Mesenchymal stem cell (in vitro differentiated cells and primary cell): Measurements from ENCODE around the gene EGFR.

Source experiments
- DNase-seq: peaks from one replicate; pipeline ENCODE4 v3.0.0-alpha.2; 2013
- H2AFZ ChIP-seq: one replicate; pipeline ENCODE4 v1.6.1; 2013; ENCODE audit warnings: low read depth, mild to moderate bottlenecking, control low read depth, inconsistent platforms, low read length, moderate library complexity
- H2AK5ac ChIP-seq: 2 replicates; pipeline ENCODE4 v1.6.1; 2013; ENCODE audit warnings: low read length, moderate library complexity, mild to moderate bottlenecking, inconsistent platforms; ENCODE audit not compliant: severe bottlenecking
- H2BK120ac ChIP-seq: one replicate; pipeline ENCODE4 v1.6.1; 2013; ENCODE audit warnings: low read depth, mild to moderate bottlenecking, inconsistent platforms, low read length, moderate library complexity
- H2BK12ac ChIP-seq, 2 experiments: one replicate each; pipeline ENCODE4 v1.6.1; 2013; ENCODE audit warnings: inconsistent platforms in 2 of 2, low read length in 2 of 2, mild to moderate bottlenecking in 2 of 2, moderate library complexity in 2 of 2, control low read depth in 1 of 2
- H2BK15ac ChIP-seq: one replicate; pipeline ENCODE4 v1.6.1; 2013; ENCODE audit warnings: mild to moderate bottlenecking, low read depth, inconsistent platforms; ENCODE audit not compliant: poor library complexity, severe bottlenecking
- H2BK5ac ChIP-seq: 2 replicates; pipeline ENCODE4 v1.6.1; 2013; ENCODE audit warnings: low read depth, mild to moderate bottlenecking, low read length, control low read depth, inconsistent platforms; ENCODE audit not compliant: poor library complexity, severe bottlenecking
- H3K14ac ChIP-seq, 2 experiments: one replicate each; pipeline ENCODE4 v1.6.1; 2013; ENCODE audit warnings: inconsistent platforms in 2 of 2, low read length in 2 of 2, control low read depth in 1 of 2, mild to moderate bottlenecking in 1 of 2, moderate library complexity in 1 of 2
- H3K18ac ChIP-seq, 2 experiments: one replicate each; pipeline ENCODE4 v1.6.1; 2013; ENCODE audit warnings: inconsistent platforms in 2 of 2, low read length in 2 of 2, control low read depth in 1 of 2, low read depth in 1 of 2, mild to moderate bottlenecking in 1 of 2
- H3K23ac ChIP-seq, 2 experiments: one replicate each; pipeline ENCODE4 v1.6.1; 2013; ENCODE audit warnings: inconsistent platforms in 2 of 2, low read length in 2 of 2, mild to moderate bottlenecking in 2 of 2, moderate library complexity in 2 of 2, control low read depth in 1 of 2
- H3K27ac ChIP-seq: 2 replicates; pipeline ENCODE4 v1.5.1; 2013; ENCODE audit warnings: mild to moderate bottlenecking, moderate library complexity, low read length, control low read depth, inconsistent platforms; ENCODE audit not compliant: poor library complexity, severe bottlenecking
- H3K27me3 ChIP-seq, 2 experiments: 2 replicates each; pipeline versions ENCODE4 v1.6.1 to v1.7.0; 2013; ENCODE audit warnings: low read length in 2 of 2, mild to moderate bottlenecking in 2 of 2, moderate library complexity in 2 of 2, control low read depth in 1 of 2, inconsistent platforms in 1 of 2; ENCODE audit not compliant: control insufficient read depth in 1 of 2, insufficient read depth in 1 of 2
- H3K36me3 ChIP-seq, 2 experiments: 2 replicates each; pipeline versions ENCODE4 v1.6.1 to v1.7.0; 2013; ENCODE audit warnings: low read length in 2 of 2, control low read depth in 1 of 2, inconsistent platforms in 1 of 2, low read depth in 1 of 2, mild to moderate bottlenecking in 1 of 2; ENCODE audit not compliant: insufficient read depth in 2 of 2, control insufficient read depth in 1 of 2
- H3K4ac ChIP-seq, 2 experiments: one replicate each; pipeline ENCODE4 v1.6.1; 2013; ENCODE audit warnings: inconsistent platforms in 2 of 2, low read length in 2 of 2, mild to moderate bottlenecking in 2 of 2, moderate library complexity in 2 of 2, control low read depth in 1 of 2, low read depth in 1 of 2
- H3K4me1 ChIP-seq: 2 replicates; pipeline ENCODE4 v1.6.1; 2013; ENCODE audit warnings: low read depth, low read length, control low read depth; ENCODE audit not compliant: control insufficient read depth, insufficient read depth
- H3K4me2 ChIP-seq: 2 replicates; pipeline ENCODE4 v1.6.1; 2013; ENCODE audit warnings: low read length, mild to moderate bottlenecking, inconsistent platforms; ENCODE audit not compliant: poor library complexity, severe bottlenecking
- H3K4me3 ChIP-seq, 2 experiments: 2 replicates each; pipeline versions ENCODE4 v1.5.1 to v1.7.0; 2013; ENCODE audit warnings: low read length in 2 of 2, mild to moderate bottlenecking in 2 of 2, control low read depth in 1 of 2, low read depth in 1 of 2; ENCODE audit not compliant: insufficient read depth in 1 of 2
- H3K79me1 ChIP-seq: replicated peaks from 2 replicates; pipeline ENCODE4 v1.6.1; 2013; ENCODE audit warnings: mild to moderate bottlenecking, control low read depth, low read length, inconsistent platforms; ENCODE audit not compliant: poor library complexity, severe bottlenecking
- H3K9ac ChIP-seq: 2 replicates; pipeline ENCODE4 v1.7.0; 2013; ENCODE audit warnings: mild to moderate bottlenecking, low read length, moderate library complexity
- H3K9me3 ChIP-seq: 2 replicates; pipeline ENCODE4 v1.7.0; 2013; ENCODE audit warnings: mild to moderate bottlenecking, low read length; ENCODE audit not compliant: control insufficient read depth
- H4K8ac ChIP-seq: one replicate; pipeline ENCODE4 v1.6.1; 2013; ENCODE audit warnings: inconsistent platforms, mild to moderate bottlenecking, low read length, moderate library complexity
- H4K91ac ChIP-seq: one replicate; pipeline ENCODE4 v1.6.1; 2013; ENCODE audit warnings: mild to moderate bottlenecking, low read length, inconsistent platforms
- WGBS: methylation state at CpG from one replicate; pipeline ENCODE4 v1.1.7; 2013; ENCODE audit warnings: mixed read lengths; 5-methylcytosine and 5-hydroxymethylcytosine counted together

The EGFR gene

DNA sequence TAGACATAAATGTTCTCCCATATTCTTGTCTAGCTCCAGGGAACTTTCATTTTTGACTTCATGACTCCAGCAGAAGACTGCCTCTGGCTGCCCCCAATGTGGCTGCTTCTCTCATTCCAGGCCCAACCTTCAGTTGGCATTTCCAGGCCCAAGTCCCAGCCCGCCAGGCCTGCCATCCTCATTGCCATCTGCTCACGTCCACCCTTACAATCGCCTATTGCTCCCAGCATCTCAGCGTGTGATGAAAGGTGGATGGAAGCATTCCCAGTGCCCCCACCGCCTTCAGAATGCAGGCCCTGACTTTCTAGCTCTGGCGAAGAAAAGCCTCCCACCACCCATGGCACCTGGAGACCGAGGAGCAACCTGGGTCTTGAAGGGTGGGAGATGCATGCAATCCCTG, 214.2 kb downstream of the EGFR start:
- H3K36me3 ChIP-seq: no peaks in the 10 kb centered on the region
- no peak for DNase-seq
- no peak overlapping the region for H3K14ac ChIP-seq
- H2BK5ac ChIP-seq: no peak overlapping the region
- H3K4me3 ChIP-seq: no peak overlapping the region
- H3K27ac ChIP-seq: no peak overlapping the region
- H3K9ac ChIP-seq: no peak overlapping the region
- H2BK15ac ChIP-seq: no peak overlapping the region
- peaks cover 22% of the 10 kb centered on the region for H3K9me3 ChIP-seq
- no peaks in the 10 kb centered on the region for H3K4me1 ChIP-seq
- no peak overlapping the region for H3K4me2 ChIP-seq
- H3K79me1 ChIP-seq: no peaks in the 10 kb centered on the region
- H2AK5ac ChIP-seq: no peak overlapping the region
- peaks cover 34 to 36% of the 10 kb centered on the region in 2 experiments for H3K27me3 ChIP-seq
- no peak overlapping the region for H3K4ac ChIP-seq
- no peak overlapping the region for H4K8ac ChIP-seq
- H2BK12ac ChIP-seq: no peak overlapping the region
- H3K23ac ChIP-seq: no peak overlapping the region
- H2BK120ac ChIP-seq: no peak overlapping the region
- WGBS: 87% methylated on average over 7 of the region's 7 CpGs
- H4K91ac ChIP-seq: no peak overlapping the region
- no peak overlapping the region for H3K18ac ChIP-seq
- H2AFZ ChIP-seq: no peak overlapping the region

DNA sequence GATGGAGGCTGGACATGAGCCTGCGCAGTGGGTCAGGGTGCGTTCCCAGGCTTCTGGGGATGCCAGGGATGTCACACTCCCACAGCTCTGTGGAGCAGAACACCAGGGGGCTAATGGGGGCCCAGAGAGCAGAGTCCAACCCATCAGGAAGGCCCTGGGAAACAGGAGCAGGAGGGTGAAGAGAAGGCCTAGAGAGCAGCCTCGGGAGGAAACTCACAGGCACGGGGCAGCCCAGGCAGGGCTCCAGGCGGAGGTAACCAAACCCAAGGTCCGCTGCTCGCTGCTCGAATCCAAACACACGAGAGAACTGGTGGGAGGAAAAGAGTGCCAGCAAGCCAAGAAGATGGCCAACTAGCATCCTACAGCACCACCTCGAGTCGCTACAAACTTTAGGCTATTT, 215.6 kb downstream of the EGFR start:
- Histone ChIP-seq H2BK15ac (no peak overlapping the region), H3K23ac (peak overlapping the region in 1 of 2 experiments; percentile 37), H3K18ac (no peak overlapping the region), H3K9me3 (peaks cover 16% of the 10 kb centered on the region), H2BK5ac (no peak overlapping the region), H3K27ac (no peak overlapping the region), H4K91ac (no peak overlapping the region), H4K8ac (no peak overlapping the region), H3K9ac (no peak overlapping the region), H3K14ac (no peak overlapping the region), H2AFZ (no peak overlapping the region), H2BK12ac (no peak overlapping the region), H2BK120ac (no peak overlapping the region), H3K4ac (no peak overlapping the region), H3K4me3 (no peak overlapping the region), H3K4me2 (no peak overlapping the region), H2AK5ac (no peak overlapping the region), H3K79me1 (no peaks in the 10 kb centered on the region), H3K27me3 (peaks cover 39 to 41% of the 10 kb centered on the region in 2 experiments), H3K36me3 (no peaks in the 10 kb centered on the region), H3K4me1 (no peaks in the 10 kb centered on the region)
- no peak for DNase-seq
- 93% methylated on average over 11 of the region's 11 CpGs for WGBS

DNA sequence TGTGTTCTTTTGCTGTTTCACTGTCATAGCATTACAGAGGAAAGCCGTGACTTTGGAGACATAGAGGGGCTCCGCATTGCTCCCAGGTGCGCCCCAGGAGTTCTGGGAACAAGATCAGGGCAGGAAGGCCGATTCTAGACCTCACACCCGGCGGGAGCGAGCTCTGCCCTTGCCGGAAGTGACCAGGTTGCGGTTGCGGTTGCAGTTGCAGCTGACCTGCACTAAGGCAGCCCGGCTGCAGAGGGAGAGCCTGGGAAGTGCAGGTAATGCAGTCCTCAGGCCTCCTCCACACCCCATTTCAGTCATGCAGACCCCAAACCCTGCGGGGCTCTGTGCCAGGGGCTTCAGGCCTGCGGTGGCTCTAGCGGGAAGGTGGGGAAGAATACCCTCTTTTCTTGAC, 216.3 kb downstream of the EGFR start:
- no peaks in the 10 kb centered on the region for H3K4me1 ChIP-seq
- no peak for DNase-seq
- no peak overlapping the region for H2BK5ac ChIP-seq
- H3K23ac ChIP-seq: no peak overlapping the region
- no peak overlapping the region for H3K4me2 ChIP-seq
- no peaks in the 10 kb centered on the region for H3K36me3 ChIP-seq
- H3K27me3 ChIP-seq: peaks cover 39 to 42% of the 10 kb centered on the region in 2 experiments
- no peak overlapping the region for H2BK12ac ChIP-seq
- no peak overlapping the region for H2AFZ ChIP-seq
- no peak overlapping the region for H2BK120ac ChIP-seq
- H3K14ac ChIP-seq: peak overlapping the region in 1 of 2 experiments; percentile 68
- no peak overlapping the region for H3K9ac ChIP-seq
- H4K8ac ChIP-seq: no peak overlapping the region
- no peak overlapping the region for H3K4me3 ChIP-seq
- no peak overlapping the region for H4K91ac ChIP-seq
- no peak overlapping the region for H3K4ac ChIP-seq
- H3K79me1 ChIP-seq: no peaks in the 10 kb centered on the region
- WGBS: 94% methylated on average over 14 of the region's 14 CpGs
- H3K27ac ChIP-seq: no peak overlapping the region
- H3K9me3 ChIP-seq: peaks cover 9% of the 10 kb centered on the region
- no peak overlapping the region for H2AK5ac ChIP-seq
- H3K18ac ChIP-seq: no peak overlapping the region
- H2BK15ac ChIP-seq: no peak overlapping the region

DNA sequence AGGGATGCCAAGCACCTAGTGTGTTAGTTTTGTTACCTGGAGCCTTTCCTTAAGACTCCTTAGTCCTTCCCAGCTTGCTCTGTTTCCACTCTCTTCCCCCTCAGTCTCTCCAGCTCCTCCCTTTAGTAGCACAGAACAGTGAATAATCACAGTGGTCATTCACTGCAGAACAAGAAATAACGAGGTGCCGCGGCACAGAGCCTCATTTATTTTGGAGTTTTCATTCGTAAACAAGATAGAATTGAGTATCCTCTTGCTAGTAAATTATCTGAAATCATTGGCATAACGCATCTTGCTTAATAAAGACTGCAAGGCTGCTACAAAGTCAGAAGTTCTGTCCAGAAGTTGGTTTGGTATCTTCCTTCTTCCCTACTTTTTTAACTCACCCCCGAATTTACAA, 217.0 kb downstream of the EGFR start:
- WGBS: 89% methylated on average over 6 of the region's 6 CpGs
- peaks cover 39 to 42% of the 10 kb centered on the region in 2 experiments for H3K27me3 ChIP-seq
- H2BK12ac ChIP-seq: no peak overlapping the region
- DNase-seq: no peak
- no peak overlapping the region for H3K23ac ChIP-seq
- no peak overlapping the region for H3K4ac ChIP-seq
- H2BK5ac ChIP-seq: no peak overlapping the region
- no peak overlapping the region for H3K9ac ChIP-seq
- no peak overlapping the region for H2BK120ac ChIP-seq
- no peaks in the 10 kb centered on the region for H3K79me1 ChIP-seq
- peaks cover 2% of the 10 kb centered on the region for H3K9me3 ChIP-seq
- no peak overlapping the region for H3K27ac ChIP-seq
- H3K4me3 ChIP-seq: no peak overlapping the region
- H4K91ac ChIP-seq: no peak overlapping the region
- no peaks in the 10 kb centered on the region for H3K4me1 ChIP-seq
- no peak overlapping the region for H3K18ac ChIP-seq
- H2AK5ac ChIP-seq: no peak overlapping the region
- H3K4me2 ChIP-seq: no peak overlapping the region
- H3K36me3 ChIP-seq: no peaks in the 10 kb centered on the region
- no peak overlapping the region for H2BK15ac ChIP-seq
- H4K8ac ChIP-seq: no peak overlapping the region
- H2AFZ ChIP-seq: no peak overlapping the region
- no peak overlapping the region for H3K14ac ChIP-seq
